Effector CD8-positive, alpha-beta T cell (primary cell): ENCODE measurements around the gene TRAPPC3.

Experiments
- DNase-seq: peaks from one replicate; lab custom pipeline; 2025; lab: John Stamatoyannopoulos, UW

TRAPPC3 gene

GRCh38 chr1:36153476-36153875 lies 4.2 kb upstream of the TRAPPC3 start:
- DNase-seq = no peak

- peak; percentile 51 for DNase-seq
Measured at GRCh38 chr1:36151845-36152203, 2.5 kb upstream of the TRAPPC3 start.

GRCh38 chr1:36151134-36151844 lies 2.0 kb upstream of the TRAPPC3 start:
- no peak for DNase-seq

- DNase-seq = peak; percentile 40
Measured at GRCh38 chr1:36150296-36151133, 1.2 kb upstream of the TRAPPC3 start.

- DNase-seq = no peak
Measured at GRCh38 chr1:36149973-36150295, 648 bp upstream of the TRAPPC3 start.

GRCh38 chr1:36148821-36149236 lies 457 bp downstream of the TRAPPC3 start:
- DNase-seq = no peak

- DNase-seq = no peak
Measured at GRCh38 chr1:36144413-36144812, 4.9 kb downstream of the TRAPPC3 start.

GRCh38 chr1:36143424-36143823 lies 5.9 kb downstream of the TRAPPC3 start:
- DNase-seq = no peak

GRCh38 chr1:36142121-36142520 lies 7.2 kb downstream of the TRAPPC3 start:
- no peak for DNase-seq

GRCh38 chr1:36139521-36139920 lies 9.8 kb downstream of the TRAPPC3 start:
- no peak for DNase-seq

- no peak for DNase-seq
Measured at GRCh38 chr1:36137776-36138175, 11.5 kb downstream of the TRAPPC3 start.

- no peak for DNase-seq
Measured at GRCh38 chr1:36137226-36137625, 12.1 kb downstream of the TRAPPC3 start.

- no peak for DNase-seq
Measured at GRCh38 chr1:36136535-36136934, 12.8 kb downstream of the TRAPPC3 start.

GRCh38 chr1:36135796-36136195 lies 13.5 kb downstream of the TRAPPC3 start:
- no peak for DNase-seq

- no peak for DNase-seq
Measured at GRCh38 chr1:36135330-36135667, 14.0 kb downstream of the TRAPPC3 start.

- DNase-seq = peak; percentile 26
Measured at GRCh38 chr1:36134505-36135329, 14.6 kb downstream of the TRAPPC3 start.

- no peak for DNase-seq
Measured at GRCh38 chr1:36134031-36134430, 15.3 kb downstream of the TRAPPC3 start.

GRCh38 chr1:36133484-36133883 lies 15.8 kb downstream of the TRAPPC3 start:
- DNase-seq = no peak

GRCh38 chr1:36132029-36132428 lies 17.3 kb downstream of the TRAPPC3 start:
- no peak for DNase-seq

- no peak for DNase-seq
Measured at GRCh38 chr1:36128905-36129206, 20.4 kb downstream of the TRAPPC3 start.

GRCh38 chr1:36128126-36128904 lies 21.0 kb downstream of the TRAPPC3 start:
- no peak for DNase-seq
